GM21381 (cell line): ENCODE data around the gene TOMM40.
"Not testable (repeated sequence)": the region's sequence is repeated elsewhere in the genome, so short reads cannot be mapped to it uniquely, and the experiment has no call there.

ENCODE experiments used
- ATAC-seq: cut with Tn5 transposase; IDR thresholded peaks from one replicate; pipeline ENCODE4 v1.9.1; 2021; ENCODE audit warnings: mild to moderate bottlenecking, moderate library complexity; ENCODE audit not compliant: unreplicated experiment

The TOMM40 gene

GRCh38 chr19:44924243-44924725 is 33.2 kb downstream of the TOMM40 start:
- no peak for ATAC-seq

- ATAC-seq = no peak
Observed at GRCh38 chr19:44925114-44925891, 34.2 kb downstream of the TOMM40 start.

- ATAC-seq = not testable (repeated sequence)
Observed at GRCh38 chr19:44926245-44927077, 35.4 kb downstream of the TOMM40 start.

GRCh38 chr19:44927746-44928145 is 36.7 kb downstream of the TOMM40 start:
- ATAC-seq = no peak

- no peak for ATAC-seq
Observed at GRCh38 chr19:44930088-44930487, 39.0 kb downstream of the TOMM40 start.

DNA sequence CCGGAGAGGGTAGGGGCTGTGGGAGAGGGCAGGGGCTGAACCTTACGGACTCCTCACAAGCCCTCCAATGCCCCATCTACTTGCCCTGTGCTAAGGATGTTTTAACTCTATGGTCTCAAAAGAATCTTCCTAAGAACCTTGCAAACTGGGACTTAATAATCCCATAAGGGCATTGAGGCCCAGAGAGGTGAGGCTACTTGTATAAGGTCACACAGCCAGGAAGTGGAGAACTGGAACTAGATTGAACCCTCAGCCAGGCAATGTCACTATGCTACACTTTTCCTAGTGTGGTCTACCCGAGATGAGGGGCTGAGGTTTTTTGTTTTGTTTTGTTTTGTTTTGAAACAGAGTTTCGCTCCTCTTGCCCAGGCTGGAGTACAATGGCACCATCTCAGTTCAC is 40.5 kb downstream of the TOMM40 start:
- no peak for ATAC-seq

DNA sequence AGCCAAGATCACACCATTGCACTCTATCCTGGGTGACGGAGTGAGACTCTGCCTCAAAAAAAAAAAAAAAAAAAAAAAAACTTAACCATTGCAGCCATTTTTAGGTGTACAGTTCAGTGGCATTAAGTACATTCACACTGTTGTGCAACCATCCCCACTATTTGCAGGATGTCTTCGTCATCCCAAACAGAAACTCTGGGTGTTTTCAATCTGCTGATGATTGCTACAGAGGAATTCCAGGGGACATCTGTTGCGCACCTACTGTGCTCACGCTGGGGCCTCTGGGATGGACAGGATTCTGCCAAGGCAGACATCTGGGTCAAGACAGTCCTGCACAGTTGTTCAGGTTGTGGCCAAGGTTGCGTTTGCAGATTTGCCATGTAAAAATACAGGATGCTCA is 48.6 kb downstream of the TOMM40 start:
- ATAC-seq = no peak

DNA sequence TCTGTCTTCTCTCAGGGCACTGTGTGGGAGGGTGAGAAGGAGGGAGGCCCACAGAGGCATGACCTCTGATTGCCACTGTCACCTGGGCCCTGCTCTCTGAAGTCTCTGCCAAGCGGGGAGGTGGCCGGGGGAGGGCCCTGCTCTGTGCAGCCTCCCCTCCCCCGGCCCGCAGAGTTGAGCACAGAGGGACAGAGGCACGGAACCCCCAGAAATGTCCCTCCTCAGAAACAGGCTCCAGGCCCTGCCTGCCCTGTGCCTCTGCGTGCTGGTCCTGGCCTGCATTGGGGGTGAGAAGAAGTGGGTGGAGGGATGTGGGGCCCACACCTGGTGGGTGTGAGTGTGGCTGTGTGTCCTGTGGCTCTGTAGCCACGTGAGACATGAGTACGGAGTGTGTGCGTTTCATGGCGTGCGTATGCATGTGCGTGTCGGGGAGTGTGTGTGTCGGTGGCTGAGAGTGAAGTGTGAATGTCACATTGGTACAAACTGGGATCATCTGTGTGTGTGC is 51.1 kb downstream of the TOMM40 start, which contains the start of gene APOC4:
APOC4 (plus strand) TSS at position 171 of the 505 bp plus-strand sequence; CDS start at position 212, 41 bp downstream.
- no peak for ATAC-seq

GRCh38 chr19:44943801-44944249 is 52.8 kb downstream of the TOMM40 start:
- no peak for ATAC-seq

DNA sequence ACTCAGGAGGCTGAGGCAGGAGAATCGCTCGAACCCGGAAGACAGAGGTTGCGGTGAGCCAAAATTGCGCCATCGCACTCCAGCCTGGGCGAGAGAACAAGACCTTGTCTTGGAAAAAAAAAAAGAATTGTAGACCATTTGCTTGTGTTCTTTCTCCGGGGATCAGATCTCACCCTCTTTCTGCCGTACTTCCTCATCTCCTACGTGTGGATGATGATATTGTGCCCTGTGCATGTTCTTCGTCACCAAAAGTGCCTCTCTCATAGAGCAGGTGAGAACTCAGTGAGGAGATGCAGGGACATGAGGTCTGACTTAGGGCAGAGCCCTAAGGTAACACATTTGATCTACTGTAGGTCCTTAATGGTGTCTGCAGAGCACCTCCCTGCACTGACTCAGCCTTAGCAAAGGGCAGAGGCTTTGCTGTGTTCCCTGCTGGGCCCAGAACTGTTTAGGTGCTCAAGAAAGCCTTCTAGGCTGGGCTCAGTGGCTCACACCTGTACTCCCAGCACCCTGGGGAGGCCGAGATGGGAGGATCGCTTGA is 56.1 kb downstream of the TOMM40 start:
- ATAC-seq = no peak

GRCh38 chr19:44948237-44948636 is 57.2 kb downstream of the TOMM40 start:
- no peak for ATAC-seq

- no peak for ATAC-seq
Observed at GRCh38 chr19:44948763-44949374, 57.8 kb downstream of the TOMM40 start.

DNA sequence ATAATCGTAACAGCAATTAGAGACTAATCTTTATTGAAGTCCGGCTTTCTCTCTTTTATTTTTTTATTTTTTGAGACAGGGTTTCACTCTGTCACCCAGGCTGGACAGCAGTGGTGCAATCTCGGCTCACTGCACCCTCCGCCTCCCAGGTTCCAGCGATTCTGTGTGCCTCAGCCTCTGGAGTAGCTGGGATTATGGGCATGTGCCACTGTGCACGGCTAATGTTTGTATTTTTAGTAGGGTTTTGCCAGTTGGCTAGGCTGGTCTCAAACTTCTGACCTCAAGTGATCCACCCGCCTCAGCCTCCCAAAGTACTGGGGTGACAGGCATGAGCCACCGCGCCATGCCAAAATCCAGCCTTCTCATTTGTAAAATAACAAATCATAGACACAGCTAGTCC is 58.5 kb downstream of the TOMM40 start:
- no peak for ATAC-seq

GRCh38 chr19:44951179-44952159 is 60.4 kb downstream of the TOMM40 start:
- no peak for ATAC-seq
